RWPE2 (cell line): ENCODE measurements around the gene AGAP5.

ENCODE experiments used
- ATAC-seq: fragments of 200-7000 bp; cut with Tn5 transposase; 3 replicates; pipeline ENCODE4 v1.9.1; 2021; ENCODE audit warnings: low read depth
- DNase-seq: peaks from one replicate; pipeline ENCODE4 v3.0.0-alpha.2; 2020; ENCODE audit warnings: low spot score
- H3K27ac ChIP-seq: fragments of 450-650 bp; 2 replicates; pipeline ENCODE4 v1.5.1; 2017; ENCODE audit warnings: mild to moderate bottlenecking; ENCODE audit not compliant: poor library complexity, severe bottlenecking
- H3K27me3 ChIP-seq: fragments of 250-450 bp; sonication (Bioruptor Pico); 2 replicates; pipeline ENCODE4 v1.5.1; 2021; ENCODE audit warnings: mild to moderate bottlenecking, moderate library complexity; ENCODE audit not compliant: insufficient read depth, poor library complexity, severe bottlenecking
- H3K36me3 ChIP-seq: fragments of 250-450 bp; sonication (Bioruptor Pico); 2 replicates; pipeline ENCODE4 v1.5.1; 2020; ENCODE audit warnings: low read depth, mild to moderate bottlenecking, moderate library complexity
- H3K4me1 ChIP-seq: fragments of 250-450 bp; sonication (Bioruptor Pico); 2 replicates; pipeline ENCODE4 v1.5.1; 2021; ENCODE audit warnings: mild to moderate bottlenecking, moderate library complexity; ENCODE audit not compliant: insufficient read depth, poor library complexity, severe bottlenecking
- H3K4me3 ChIP-seq: fragments of 250-450 bp; sonication (Bioruptor Pico); 2 replicates; pipeline ENCODE4 v1.5.1; 2021; ENCODE audit warnings: mild to moderate bottlenecking, moderate library complexity; ENCODE audit not compliant: severe bottlenecking
- H3K9me3 ChIP-seq: fragments of 250-450 bp; sonication (Bioruptor Pico); 2 replicates; pipeline ENCODE4 v1.5.1; 2021; ENCODE audit warnings: mild to moderate bottlenecking, moderate library complexity; ENCODE audit not compliant: severe bottlenecking
- CTCF ChIP-seq: fragments of 450-650 bp; IDR thresholded peaks from one replicate; pipeline ENCODE4 v1.5.1; 2017; ENCODE audit warnings: mild to moderate bottlenecking, moderate library complexity; ENCODE audit not compliant: poor library complexity, severe bottlenecking

Gene AGAP5

GRCh38 chr10:73647875-73648651 lies 49.8 kb downstream of the AGAP5 start:
- H3K9me3 ChIP-seq, result no peaks in the 10 kb centered on the region
- TF ChIP-seq CTCF, result no peak
- no peaks in the 10 kb centered on the region for H3K27me3 ChIP-seq
- no peak for DNase-seq
- no peak overlapping the region for H3K27ac ChIP-seq
- no peaks in the 10 kb centered on the region for H3K4me1 ChIP-seq
- no peak for ATAC-seq
- peak overlapping the region; percentile 7 for H3K4me3 ChIP-seq
- H3K36me3 ChIP-seq, result no peaks in the 10 kb centered on the region

GRCh38 chr10:73647211-73647874 lies 50.6 kb downstream of the AGAP5 start:
- peak overlapping the region; percentile 7 for H3K4me3 ChIP-seq

GRCh38 chr10:73646598-73647041 lies 51.3 kb downstream of the AGAP5 start:
- TF ChIP-seq CTCF, result no peak
- H3K27me3 ChIP-seq, result no peaks in the 10 kb centered on the region
- no peaks in the 10 kb centered on the region for H3K9me3 ChIP-seq
- no peak overlapping the region for H3K27ac ChIP-seq
- H3K4me3 ChIP-seq, result no peak overlapping the region
- H3K4me1 ChIP-seq, result no peaks in the 10 kb centered on the region
- H3K36me3 ChIP-seq, result no peaks in the 10 kb centered on the region
- DNase-seq, result no peak
- ATAC-seq, result no peak

More at GRCh38 chr10:73647211-73647874, 50.6 kb downstream of the AGAP5 start:
- no peak for DNase-seq
- TF ChIP-seq CTCF, result no peak
- Histone ChIP-seq H3K27me3 (no peaks in the 10 kb centered on the region), H3K36me3 (no peaks in the 10 kb centered on the region), H3K9me3 (no peaks in the 10 kb centered on the region), H3K27ac (no peak overlapping the region), H3K4me1 (no peaks in the 10 kb centered on the region)
- no peak for ATAC-seq

GRCh38 chr10:73645251-73645650 lies 52.7 kb downstream of the AGAP5 start:
- Histone ChIP-seq H3K27me3 (no peaks in the 10 kb centered on the region), H3K36me3 (no peaks in the 10 kb centered on the region), H3K27ac (no peak overlapping the region), H3K4me1 (no peaks in the 10 kb centered on the region), H3K4me3 (no peak overlapping the region), H3K9me3 (no peaks in the 10 kb centered on the region)
- no peak for TF ChIP-seq CTCF
- DNase-seq (no peak), ATAC-seq (no peak)

- no peak for TF ChIP-seq CTCF
- Histone ChIP-seq H3K4me3 (no peak overlapping the region), H3K27me3 (no peaks in the 10 kb centered on the region), H3K36me3 (no peaks in the 10 kb centered on the region), H3K9me3 (no peaks in the 10 kb centered on the region), H3K4me1 (no peaks in the 10 kb centered on the region), H3K27ac (no peak overlapping the region)
- DNase-seq (no peak), ATAC-seq (no peak)
Observed at GRCh38 chr10:73644767-73645166, 53.1 kb downstream of the AGAP5 start.
